OCI-LY7 (cell line): ENCODE measurements around the gene MPP7. TPM values are rescaled to one million over a fixed set of nuclear protein-coding genes. Genes with fewer than 3 reads are reported as not detected.

Experiments
- BruUV-seq: library from RNA; stranded (reverse); fragments of 400-500 nt; replicated peaks from 2 replicates; lab custom pipeline; 2021; lab: Mats Ljungman, UMichigan
- CTCF ChIA-PET: fragments of 300-600 bp; sonication (Branson Sonifier 250); formaldehyde crosslinking; loops from one replicate; lab custom pipeline; 2022; ENCODE audit warnings: antibody characterized with exemption; ENCODE audit not compliant: unreplicated experiment; lab: Charles Lee
- POLR2A ChIA-PET: fragments of 300-600 bp; sonication (Branson Sonifier 250); formaldehyde crosslinking; loops from one replicate; lab custom pipeline; 2022; ENCODE audit warnings: antibody characterized with exemption; lab: Charles Lee
- DNase-seq: peaks from one replicate; pipeline ENCODE4 v3.0.0-alpha.2; 2015; ENCODE audit warnings: low spot score
- H2AFZ ChIP-seq: fragments of 200-600 bp; sonication (generic), shearing (Covaris generic); 2 replicates; pipeline ENCODE4 v1.6.1; 2014; ENCODE audit warnings: mild to moderate bottlenecking, antibody characterized with exemption, low read length, moderate library complexity
- H3K27ac ChIP-seq: fragments of 200-600 bp; sonication (generic); 2 replicates; pipeline ENCODE4 v1.5.1; 2014; ENCODE audit warnings: mixed run types, low read depth, mild to moderate bottlenecking, moderate library complexity, low read length, inconsistent platforms; ENCODE audit not compliant: poor library complexity, severe bottlenecking
- H3K36me3 ChIP-seq: fragments of 200-600 bp; sonication (generic); 2 replicates; pipeline ENCODE4 v1.6.1; 2014; ENCODE audit warnings: mild to moderate bottlenecking, antibody characterized with exemption, low read length, moderate library complexity, mixed read lengths; ENCODE audit not compliant: insufficient read depth
- H3K4me1 ChIP-seq: fragments of 200-600 bp; sonication (generic); 2 replicates; pipeline ENCODE4 v1.5.1; 2014; ENCODE audit warnings: mild to moderate bottlenecking, low read length; ENCODE audit not compliant: insufficient read depth, poor library complexity, severe bottlenecking
- H3K4me2 ChIP-seq: fragments of 200-600 bp; sonication (generic); 2 replicates; pipeline ENCODE4 v1.6.1; 2014; ENCODE audit warnings: mild to moderate bottlenecking, low read length
- H3K4me3 ChIP-seq: fragments of 200-600 bp; sonication (generic); 2 replicates; pipeline ENCODE4 v1.5.1; 2014; ENCODE audit warnings: mild to moderate bottlenecking, low read depth, low read length; ENCODE audit not compliant: poor library complexity, severe bottlenecking
- H3K79me2 ChIP-seq: fragments of 200-600 bp; sonication (generic); 2 replicates; pipeline ENCODE4 v1.6.1; 2016; ENCODE audit warnings: low read depth, mild to moderate bottlenecking, low read length, moderate library complexity, mixed read lengths; ENCODE audit not compliant: insufficient read depth
- H3K9me2 ChIP-seq: fragments of 200-600 bp; sonication (generic); 2 replicates; pipeline ENCODE4 v1.6.1; 2016; ENCODE audit warnings: mild to moderate bottlenecking, low read length, mixed read lengths; ENCODE audit not compliant: insufficient read depth
- H3K9me3 ChIP-seq: fragments of 200-600 bp; sonication (generic); 2 replicates; pipeline ENCODE4 v1.6.1; 2014; ENCODE audit warnings: mild to moderate bottlenecking, mixed run types, low read length, mixed read lengths
- H4K20me1 ChIP-seq: fragments of 200-600 bp; sonication (generic); 2 replicates; pipeline ENCODE4 v1.6.1; 2014; ENCODE audit warnings: mild to moderate bottlenecking, antibody characterized with exemption, low read length, moderate library complexity, mixed read lengths; ENCODE audit not compliant: insufficient read depth
- EZH2phosphoT487 ChIP-seq: fragments of 200-600 bp; sonication (generic); IDR thresholded peaks from 2 replicates; pipeline ENCODE4 v1.6.1; 2018; ENCODE audit warnings: low read depth, borderline replicate concordance, mild to moderate bottlenecking, mixed run types, antibody characterized with exemption, low read length, moderate library complexity, mixed read lengths
- intact Hi-C: fragments of 100-400 bp; cut with micrococcal nuclease; formaldehyde crosslinking; loops from one replicate; pipeline ENCODE4 v1.10.0; 2022; ENCODE audit not compliant: unreplicated experiment
- total RNA-seq, 2 experiments: library from RNA; depleted of rRNA in 1 of 2; stranded (reverse); fragments of >200 nt in 1 of 2; shearing (Covaris generic) in 1 of 2; gene quantifications; 2 replicates each; pipeline ENCODE4 v1.2.3, GENCODE V29; 2014 to 2022
- TF ChIP-seq, protein P1 (sequence below): fragments of 200-600 bp; sonication (generic); conservative IDR thresholded peaks from 2 replicates; pipeline ENCODE4 v1.5.1; 2014; ENCODE audit warnings: mild to moderate bottlenecking, antibody characterized with exemption, low read length, moderate library complexity, mixed read lengths

MPP7 gene
- total RNA-seq, 2 experiments from 2014 or later, result 15.0 to 19.6 TPM

DNA sequence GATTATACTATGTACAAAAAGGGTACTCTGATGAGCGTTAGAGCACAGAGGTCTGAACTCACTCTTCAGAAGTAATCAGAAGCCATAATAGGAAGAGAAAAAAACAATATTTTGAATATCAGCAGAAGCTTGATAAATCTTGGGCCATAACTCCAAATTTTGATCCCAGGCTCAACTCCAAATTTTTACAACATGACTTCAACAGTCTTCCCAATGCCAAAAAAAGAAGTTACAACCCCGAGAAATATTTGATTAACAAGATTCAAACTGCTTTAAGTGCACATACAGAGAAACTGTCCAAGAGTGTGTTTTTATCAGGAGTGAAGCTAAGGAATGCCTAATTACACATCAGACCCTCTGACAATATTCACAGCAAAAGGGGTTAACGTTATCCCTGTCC, 7.5 kb downstream of the MPP7 start:
- Histone ChIP-seq H3K27ac (no peak overlapping the region), H3K9me2 (no peaks in the 10 kb centered on the region), H4K20me1 (no peaks in the 10 kb centered on the region), H3K79me2 (peaks cover 29% of the 10 kb centered on the region; the same call in 1 of the 2 replicates), H3K36me3 (no peaks in the 10 kb centered on the region), H3K4me1 (peaks cover 57% of the 10 kb centered on the region), H3K9me3 (no peaks in the 10 kb centered on the region), H3K4me2 (peak overlapping the region; percentile 57), H3K4me3 (peak overlapping the region; percentile 31), H2AFZ (peak overlapping the region; percentile 46; the same call in 1 of the 2 replicates)
- no peak for DNase-seq
- TF ChIP-seq, protein P1, sequence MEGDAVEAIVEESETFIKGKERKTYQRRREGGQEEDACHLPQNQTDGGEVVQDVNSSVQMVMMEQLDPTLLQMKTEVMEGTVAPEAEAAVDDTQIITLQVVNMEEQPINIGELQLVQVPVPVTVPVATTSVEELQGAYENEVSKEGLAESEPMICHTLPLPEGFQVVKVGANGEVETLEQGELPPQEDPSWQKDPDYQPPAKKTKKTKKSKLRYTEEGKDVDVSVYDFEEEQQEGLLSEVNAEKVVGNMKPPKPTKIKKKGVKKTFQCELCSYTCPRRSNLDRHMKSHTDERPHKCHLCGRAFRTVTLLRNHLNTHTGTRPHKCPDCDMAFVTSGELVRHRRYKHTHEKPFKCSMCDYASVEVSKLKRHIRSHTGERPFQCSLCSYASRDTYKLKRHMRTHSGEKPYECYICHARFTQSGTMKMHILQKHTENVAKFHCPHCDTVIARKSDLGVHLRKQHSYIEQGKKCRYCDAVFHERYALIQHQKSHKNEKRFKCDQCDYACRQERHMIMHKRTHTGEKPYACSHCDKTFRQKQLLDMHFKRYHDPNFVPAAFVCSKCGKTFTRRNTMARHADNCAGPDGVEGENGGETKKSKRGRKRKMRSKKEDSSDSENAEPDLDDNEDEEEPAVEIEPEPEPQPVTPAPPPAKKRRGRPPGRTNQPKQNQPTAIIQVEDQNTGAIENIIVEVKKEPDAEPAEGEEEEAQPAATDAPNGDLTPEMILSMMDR, result no peak
- no peak for TF ChIP-seq EZH2phosphoT487
- BruUV-seq, result no TSS peak
- POLR2A ChIA-PET, result interaction anchor here (0.5 to 1.8 kb wide), 5 partner anchors 9 to 39 kb away, joined by 3 to 14 read pairs (median 4); no protein-coding TSS in a partner anchor
- intact Hi-C loops, result no loop called here
- CTCF ChIA-PET, result interaction anchor here (1.7 kb wide), 1 partner anchor 13 kb away, joined by 4 read pairs; no protein-coding TSS in a partner anchor

DNA sequence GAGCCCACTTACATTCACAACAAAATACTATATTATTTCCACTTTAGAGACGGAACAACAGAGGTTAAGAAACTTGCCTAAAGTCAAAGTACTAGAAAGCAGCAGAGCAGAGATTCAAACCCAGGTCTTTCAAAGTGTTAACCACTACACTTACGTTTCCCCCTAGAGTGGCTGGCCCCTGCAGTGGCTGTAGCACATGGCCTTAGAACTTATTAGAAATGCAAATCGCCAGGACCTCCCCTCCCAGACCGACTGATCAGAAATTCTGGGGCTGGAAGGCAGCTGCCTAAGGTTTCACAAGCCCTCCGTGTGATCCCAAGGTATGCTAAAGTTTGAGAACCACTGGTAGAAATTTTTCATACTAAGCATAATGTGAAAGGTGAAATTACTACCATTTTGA, 8.1 kb downstream of the MPP7 start:
- CTCF ChIA-PET, result no interaction called here
- peaks cover 51% of the 10 kb centered on the region for H3K4me1 ChIP-seq
- H3K27ac ChIP-seq, result no peak overlapping the region
- POLR2A ChIA-PET, result interaction anchor here (0.6 to 1.8 kb wide), 4 partner anchors 8 to 40 kb away, joined by 3 to 14 read pairs (median 4); no protein-coding TSS in a partner anchor
- H3K36me3 ChIP-seq, result no peaks in the 10 kb centered on the region
- H3K4me2 ChIP-seq, result peak overlapping the region; percentile 57
- no TSS peak for BruUV-seq
- peak overlapping the region; percentile 46 for H2AFZ ChIP-seq
- no peaks in the 10 kb centered on the region for H4K20me1 ChIP-seq
- no peaks in the 10 kb centered on the region for H3K9me3 ChIP-seq
- TF ChIP-seq, protein P1, result no peak
- DNase-seq, result peak; percentile 60
- H3K79me2 ChIP-seq, result peaks cover 25% of the 10 kb centered on the region; the same call in 1 of the 2 replicates
- no peaks in the 10 kb centered on the region for H3K9me2 ChIP-seq
- intact Hi-C loops, result no loop called here
- peak overlapping the region; percentile 31 for H3K4me3 ChIP-seq

DNA sequence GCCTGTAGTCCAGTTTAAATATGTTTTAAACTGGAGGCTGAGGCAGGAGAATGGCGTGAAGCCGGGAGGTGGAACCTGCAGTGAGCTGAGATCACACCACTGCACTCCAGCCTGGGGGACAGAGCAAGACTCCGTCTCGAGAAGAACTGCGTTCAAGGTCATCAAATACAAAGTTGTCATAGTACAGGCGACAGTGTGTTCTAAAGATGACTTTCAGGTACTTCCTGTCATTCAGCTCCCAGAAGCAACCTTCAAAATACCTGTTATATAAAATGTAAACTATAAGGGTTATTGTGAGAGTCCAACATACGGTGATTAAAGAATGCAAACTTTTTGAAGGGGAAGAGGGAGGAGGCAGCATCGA, 8.7 kb downstream of the MPP7 start:
- H3K9me2 ChIP-seq, result no peaks in the 10 kb centered on the region
- H3K9me3 ChIP-seq, result no peaks in the 10 kb centered on the region
- H4K20me1 ChIP-seq, result no peaks in the 10 kb centered on the region
- H3K4me1 ChIP-seq, result peaks cover 45% of the 10 kb centered on the region
- intact Hi-C loops, result no loop called here
- BruUV-seq, result no TSS peak
- H3K4me3 ChIP-seq, result peak overlapping the region; percentile 31
- peaks cover 20% of the 10 kb centered on the region; the same call in 1 of the 2 replicates for H3K79me2 ChIP-seq
- TF ChIP-seq, protein P1, result no peak
- no peak for TF ChIP-seq EZH2phosphoT487
- peak overlapping the region; percentile 57 for H3K4me2 ChIP-seq
- ChIA-PET CTCF (no interaction called here), POLR2A (interaction anchor here (1.2 kb wide), 1 partner anchor 10 kb away, joined by 3 read pairs; no protein-coding TSS in a partner anchor)
- H3K36me3 ChIP-seq, result no peaks in the 10 kb centered on the region
- H3K27ac ChIP-seq, result no peak overlapping the region
- no peak for DNase-seq
- H2AFZ ChIP-seq, result peak overlapping the region; percentile 46; the same call in 1 of the 2 replicates
